ENCODE measurements around the gene HDAC10.
A peak's percentile ranks its signal among the peaks of the same experiment; 100 is the strongest.

Gene HDAC10

DNA sequence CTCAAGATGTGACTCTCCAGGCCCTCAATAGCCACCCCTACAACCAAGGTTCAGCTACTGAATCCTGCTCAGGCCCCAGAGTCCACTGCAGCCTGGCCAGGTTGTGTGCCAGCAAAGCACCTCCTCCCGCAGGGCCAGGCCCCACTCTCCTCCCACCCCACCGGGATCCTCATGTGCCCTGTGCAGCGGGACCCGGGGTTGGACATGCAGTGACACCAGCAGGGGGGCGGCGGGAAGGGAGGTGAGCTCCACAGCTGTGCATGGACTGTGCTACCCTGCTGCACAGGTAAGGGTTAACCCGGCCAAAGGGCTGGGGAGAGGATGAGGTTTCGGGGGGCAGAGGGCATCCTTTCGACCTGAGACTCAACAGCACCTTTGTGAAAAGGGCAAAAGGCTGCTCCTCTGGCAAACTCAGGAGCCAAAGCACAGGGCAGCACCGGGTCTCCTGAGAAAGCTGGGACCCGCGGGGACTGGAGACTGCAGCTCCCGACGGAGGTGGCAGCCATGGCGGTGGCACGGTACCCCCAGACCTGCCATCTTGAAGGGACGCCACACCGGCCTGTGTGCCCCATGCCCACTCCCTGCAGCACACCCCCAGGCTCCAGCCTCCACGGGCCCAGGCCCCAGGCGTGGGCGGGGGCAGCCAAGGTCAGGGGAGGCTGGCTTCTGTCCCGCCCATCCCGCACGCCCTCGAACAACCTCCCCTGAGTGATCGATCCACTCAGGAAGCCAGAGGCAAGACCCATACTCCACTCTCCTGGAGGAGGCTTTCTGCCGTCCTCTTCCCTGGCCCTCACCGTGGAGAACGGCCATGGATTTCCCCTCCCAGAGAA, 45.8 kb upstream of the HDAC10 start:
- H3K4me3 ChIP-seq (ENCODE audit: low read depth, low read length): no peak overlapping the region
- TF ChIP-seq, protein P1, sequence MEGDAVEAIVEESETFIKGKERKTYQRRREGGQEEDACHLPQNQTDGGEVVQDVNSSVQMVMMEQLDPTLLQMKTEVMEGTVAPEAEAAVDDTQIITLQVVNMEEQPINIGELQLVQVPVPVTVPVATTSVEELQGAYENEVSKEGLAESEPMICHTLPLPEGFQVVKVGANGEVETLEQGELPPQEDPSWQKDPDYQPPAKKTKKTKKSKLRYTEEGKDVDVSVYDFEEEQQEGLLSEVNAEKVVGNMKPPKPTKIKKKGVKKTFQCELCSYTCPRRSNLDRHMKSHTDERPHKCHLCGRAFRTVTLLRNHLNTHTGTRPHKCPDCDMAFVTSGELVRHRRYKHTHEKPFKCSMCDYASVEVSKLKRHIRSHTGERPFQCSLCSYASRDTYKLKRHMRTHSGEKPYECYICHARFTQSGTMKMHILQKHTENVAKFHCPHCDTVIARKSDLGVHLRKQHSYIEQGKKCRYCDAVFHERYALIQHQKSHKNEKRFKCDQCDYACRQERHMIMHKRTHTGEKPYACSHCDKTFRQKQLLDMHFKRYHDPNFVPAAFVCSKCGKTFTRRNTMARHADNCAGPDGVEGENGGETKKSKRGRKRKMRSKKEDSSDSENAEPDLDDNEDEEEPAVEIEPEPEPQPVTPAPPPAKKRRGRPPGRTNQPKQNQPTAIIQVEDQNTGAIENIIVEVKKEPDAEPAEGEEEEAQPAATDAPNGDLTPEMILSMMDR (IDR thresholded peaks at IDR 0.05; ENCODE audit: low read depth, low read length): no peak

DNA sequence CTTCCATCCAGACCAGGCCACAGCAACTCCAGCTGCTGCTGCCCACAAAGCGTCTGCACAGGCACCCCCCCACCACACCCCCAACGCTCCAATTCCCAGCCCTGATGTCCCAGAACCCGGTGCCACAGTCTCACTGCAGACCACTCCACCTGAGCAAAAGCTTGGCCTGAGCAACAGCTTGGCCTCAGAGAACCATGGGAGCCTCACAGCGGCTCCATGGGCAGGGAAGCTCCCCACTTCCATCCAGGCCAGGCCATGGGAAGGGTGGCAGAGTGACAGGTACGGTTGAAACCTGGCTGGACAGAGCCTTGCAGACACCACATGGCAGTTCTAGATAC, 43.2 kb upstream of the HDAC10 start:
- H3K4me3 ChIP-seq (ENCODE audit: low read depth, low read length): no peak overlapping the region; the same call in 1 of the 2 replicates
- TF ChIP-seq, protein P1 (IDR thresholded peaks at IDR 0.05; ENCODE audit: low read depth, low read length): no peak

DNA sequence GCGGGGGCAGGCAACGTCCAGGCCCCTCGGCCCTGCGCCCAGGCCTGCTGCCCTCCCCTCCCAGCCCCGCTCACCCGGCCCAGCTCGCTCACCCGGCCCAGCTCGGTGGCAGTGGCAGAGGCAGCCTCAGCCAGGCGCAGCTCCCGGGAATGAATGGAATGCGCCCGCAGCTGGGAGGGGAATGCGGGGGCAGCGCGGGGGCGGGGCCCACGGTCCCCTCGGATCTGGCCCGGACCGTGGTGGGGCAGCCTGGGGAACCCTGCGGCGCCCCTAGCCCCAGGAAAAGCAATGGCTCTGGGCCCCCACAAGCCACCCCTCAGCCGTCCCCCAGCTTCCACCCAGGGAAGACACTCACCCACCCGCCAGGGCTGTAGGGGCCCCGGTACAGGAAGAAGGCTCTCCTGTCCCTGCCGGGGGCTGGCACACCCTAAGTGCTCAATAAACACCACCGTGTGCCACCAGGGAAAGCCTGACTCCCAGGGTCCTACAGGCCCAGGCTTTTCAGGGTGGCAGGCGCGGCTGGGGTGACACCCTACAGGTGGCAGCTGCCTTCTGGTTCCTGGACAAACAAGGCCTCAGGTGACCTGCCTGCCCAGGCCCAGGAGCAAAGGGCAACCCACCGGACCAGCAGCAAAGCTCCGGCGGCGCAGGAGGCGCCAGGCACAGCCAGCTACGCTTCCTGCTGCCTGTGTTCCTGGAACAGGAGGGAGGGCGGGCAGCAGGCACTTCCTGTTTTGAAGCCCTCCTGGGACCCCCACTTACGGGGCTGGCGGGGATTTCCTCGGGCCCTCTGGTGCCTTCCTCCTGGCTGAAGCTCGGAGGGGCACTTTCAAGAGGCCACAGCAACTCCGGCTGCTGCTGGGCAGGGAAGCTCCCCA, 42.6 kb upstream of the HDAC10 start:
- peak overlapping the region; percentile 44 for H3K4me3 ChIP-seq (ENCODE audit: low read depth, low read length)
- TF ChIP-seq, protein P1 (IDR thresholded peaks at IDR 0.05; ENCODE audit: low read depth, low read length): no peak

DNA sequence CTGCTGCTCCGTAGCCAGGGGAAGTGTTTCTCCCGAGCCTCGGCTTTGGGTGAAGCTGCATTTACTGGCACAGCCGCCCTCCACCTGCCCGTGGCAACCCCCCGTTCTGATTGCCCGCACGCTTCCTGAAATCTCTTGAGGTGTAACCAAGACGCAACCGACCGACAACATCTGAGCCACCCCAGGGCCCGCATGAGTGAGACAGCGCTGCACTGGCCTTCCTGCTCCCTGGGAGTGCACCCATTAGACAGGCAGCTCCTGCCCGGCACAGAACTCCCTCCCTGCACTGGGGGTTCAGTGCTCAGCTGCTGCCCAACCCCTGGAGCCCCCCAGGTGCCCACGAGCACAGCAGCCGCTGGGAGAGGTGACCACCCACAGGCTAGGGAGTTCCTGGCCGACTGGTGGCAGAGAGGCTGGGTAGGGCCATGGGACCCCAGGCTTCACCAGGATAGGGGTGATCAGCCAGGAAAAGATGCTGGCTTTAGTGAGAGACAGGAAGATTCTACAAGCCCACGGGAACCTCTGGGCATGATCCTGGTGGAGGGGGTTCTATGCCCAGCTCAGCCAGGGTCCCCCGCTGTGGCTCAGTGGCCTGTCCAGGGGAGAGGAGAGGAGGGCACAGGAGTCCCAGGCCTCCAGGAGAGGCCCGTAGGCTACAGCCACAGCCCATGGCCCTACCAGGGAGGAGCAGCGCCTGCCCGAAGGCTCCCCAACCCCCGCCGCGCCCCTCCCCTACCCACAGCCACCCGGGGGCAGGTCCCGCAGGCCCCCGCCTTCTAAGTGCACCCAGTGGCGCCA, 41.8 kb upstream of the HDAC10 start:
- H3K4me3 ChIP-seq (ENCODE audit: low read depth, low read length): peak overlapping the region; percentile 44
- TF ChIP-seq, protein P1 (IDR thresholded peaks at IDR 0.05; ENCODE audit: low read depth, low read length): no peak

DNA sequence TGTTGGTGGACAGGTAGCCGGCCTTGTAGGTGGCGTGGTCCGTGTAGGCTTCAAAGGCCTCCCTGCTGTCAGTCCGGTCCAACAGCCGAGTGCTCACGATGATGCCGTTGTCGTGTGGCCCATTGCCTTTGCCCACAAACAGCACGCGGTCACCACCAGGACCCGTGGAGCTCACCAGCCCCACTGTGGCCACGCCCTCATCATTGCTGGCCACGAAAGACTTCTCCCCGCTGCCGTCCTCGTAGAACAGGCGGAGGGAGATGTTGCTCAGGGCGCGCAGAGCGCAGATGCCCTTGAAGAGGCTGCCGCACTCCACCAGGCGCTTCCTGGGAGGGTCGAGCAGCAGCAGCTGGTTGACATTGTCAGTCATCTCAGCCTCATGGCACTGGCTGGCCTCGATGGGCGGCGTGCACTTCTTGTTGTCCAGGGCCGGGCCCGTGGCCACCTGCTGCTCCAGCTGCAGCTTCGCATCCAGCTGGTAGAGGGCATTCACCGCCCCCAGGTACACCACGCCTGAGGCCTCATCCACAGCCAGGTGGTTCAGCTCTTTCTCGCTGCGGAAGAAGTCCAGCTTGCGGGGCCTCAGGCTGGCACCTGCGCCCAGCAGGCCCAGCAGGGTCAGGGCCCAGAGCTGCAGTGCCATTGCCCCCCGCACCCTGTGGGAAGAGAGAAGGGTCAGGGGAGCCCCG, 39.0 kb upstream of the HDAC10 start:
- no peak overlapping the region for H3K4me3 ChIP-seq (ENCODE audit: low read depth, low read length)
- TF ChIP-seq, protein P1 (IDR thresholded peaks at IDR 0.05; ENCODE audit: low read depth, low read length): no peak

DNA sequence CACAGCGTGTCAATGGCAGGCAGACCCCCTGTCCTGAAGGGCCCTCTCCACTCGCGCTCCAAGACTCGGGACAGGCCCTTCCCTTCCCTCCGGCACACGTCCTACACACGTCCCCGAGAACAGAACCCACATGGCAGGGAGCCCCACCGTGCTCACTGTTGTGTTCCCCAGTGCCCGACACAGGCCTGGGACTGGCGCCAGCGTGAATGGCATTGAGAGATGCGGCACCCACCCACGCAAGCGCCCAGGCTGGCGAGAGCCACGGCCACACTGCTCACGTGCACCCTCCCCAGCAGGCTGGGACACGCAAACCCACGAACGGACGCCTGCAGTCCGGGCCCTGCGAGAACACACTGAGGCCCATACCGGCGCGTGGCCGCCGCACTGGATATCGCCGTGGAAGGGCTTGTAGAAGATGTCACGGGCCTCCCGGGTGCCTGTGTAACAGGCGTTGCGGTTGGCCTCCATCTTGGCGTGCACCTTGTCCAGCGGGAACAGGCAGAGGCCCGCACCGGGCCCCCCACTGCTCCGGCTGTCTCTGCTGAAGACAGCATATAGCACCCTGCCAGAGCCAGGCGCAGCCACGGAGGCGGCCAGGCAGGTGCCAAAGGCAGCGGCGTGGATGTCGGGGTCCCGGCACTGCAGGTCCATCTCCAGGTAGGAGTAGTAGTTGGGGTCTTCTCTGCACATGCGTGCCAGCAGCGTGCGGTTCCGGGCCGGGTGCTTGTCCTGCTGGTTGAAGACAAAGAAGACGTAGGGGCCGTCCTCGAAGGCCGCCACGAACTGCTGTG, 38.3 kb upstream of the HDAC10 start:
- H3K4me3 ChIP-seq (ENCODE audit: low read depth, low read length): no peak overlapping the region
- TF ChIP-seq, protein P1 (IDR thresholded peaks at IDR 0.05; ENCODE audit: low read depth, low read length): no peak

All from WI38 (cell line).